Amniotic epithelial cell (primary cell): ENCODE measurements around the gene SH3GLB2.
"Not testable (repeated sequence)": the region's sequence is repeated elsewhere in the genome, so short reads cannot be mapped to it uniquely, and the experiment has no call there.

ENCODE experiments used
- DNase-seq: peaks from one replicate; pipeline ENCODE4 v3.0.0-alpha.2; 2010; ENCODE audit warnings: low read depth

Gene SH3GLB2

DNA sequence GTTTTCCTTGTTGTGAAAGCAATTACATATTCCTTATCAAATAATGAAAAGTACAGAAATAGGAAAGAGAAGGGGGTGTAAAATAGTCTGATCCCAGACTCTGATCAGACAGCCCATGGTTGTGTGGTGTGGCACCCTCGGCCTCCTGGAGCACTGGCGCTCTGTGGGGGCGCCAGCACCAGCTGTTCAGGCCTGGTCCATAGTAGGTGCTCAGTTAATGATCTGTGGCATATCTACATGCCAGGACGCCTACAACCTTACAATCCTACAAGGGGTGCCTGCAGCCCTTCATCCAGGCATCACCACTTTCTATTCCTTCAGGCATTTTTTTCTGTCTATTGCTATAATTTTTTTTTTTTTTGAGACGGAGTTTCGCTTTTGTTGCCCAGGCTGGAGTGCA lies 24.9 kb upstream of the SH3GLB2 start:
- DNase-seq: no peak

DNA sequence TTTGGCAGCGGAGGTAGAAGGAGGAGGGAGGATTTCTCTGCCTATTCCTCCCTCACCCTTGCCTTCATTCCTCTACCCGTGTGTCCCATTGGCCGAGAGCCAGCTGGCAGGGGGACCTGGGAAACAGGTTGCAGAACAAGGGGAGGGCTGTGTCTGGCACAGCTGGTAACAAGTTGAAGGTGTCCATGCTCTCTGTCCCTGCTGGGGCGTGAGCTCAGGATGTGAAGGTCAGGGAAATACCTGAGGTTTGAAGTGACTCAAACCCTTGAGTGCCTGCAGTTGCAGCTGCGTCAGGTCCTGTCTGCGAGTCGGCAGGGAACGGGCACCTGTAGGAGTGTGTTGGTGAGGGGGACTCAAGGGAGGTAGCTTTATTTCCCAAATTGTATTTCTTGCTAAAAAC lies 24.5 kb upstream of the SH3GLB2 start:
- no peak for DNase-seq

DNA sequence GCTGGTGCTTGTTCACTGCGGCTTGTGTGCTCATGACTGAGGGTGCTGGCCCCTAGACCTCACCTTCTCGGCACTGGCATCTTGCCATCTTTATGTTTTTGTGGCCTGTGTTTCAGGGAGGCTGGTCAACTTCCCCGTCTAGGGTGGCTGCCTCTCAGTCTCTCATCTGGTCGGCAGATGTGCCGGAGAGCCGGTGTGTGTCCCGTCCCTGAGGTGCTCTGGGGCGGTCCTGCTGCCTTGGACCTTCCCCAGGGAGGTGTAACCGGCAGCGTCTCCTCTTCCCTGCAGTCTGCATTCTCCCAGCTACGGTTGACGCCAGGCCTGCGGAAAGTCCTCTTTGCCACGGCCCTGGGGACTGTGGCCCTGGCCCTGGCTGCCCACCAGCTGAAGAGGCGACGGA lies 13.9 kb upstream of the SH3GLB2 start:
- DNase-seq: no peak

DNA sequence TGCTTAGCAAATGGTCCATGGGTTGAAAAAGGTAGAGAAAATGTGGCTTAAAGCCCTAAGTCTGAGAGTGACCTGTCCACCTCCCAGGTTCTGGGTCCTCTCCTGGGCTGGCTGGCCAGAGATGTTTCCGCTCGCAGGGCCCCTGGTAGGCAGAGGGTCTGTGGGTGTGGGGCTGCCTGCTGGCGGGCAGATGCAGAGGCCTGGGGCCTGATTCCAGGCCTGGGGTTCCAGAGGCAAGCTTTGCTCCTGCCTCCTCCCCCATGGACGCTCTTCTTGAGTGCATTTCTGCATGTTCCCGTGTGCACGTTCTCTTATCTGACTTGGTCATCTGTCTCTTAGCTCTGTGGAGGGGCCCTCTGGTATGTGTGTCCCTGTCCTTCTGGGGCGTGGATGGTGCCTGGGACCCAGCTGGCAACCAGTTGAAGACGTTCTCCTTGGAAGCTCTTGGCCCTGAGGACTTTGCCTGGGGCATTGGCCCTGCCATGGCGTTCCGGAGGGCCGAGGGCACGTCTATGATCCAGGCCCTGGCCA lies 12.0 kb upstream of the SH3GLB2 start:
- DNase-seq: no peak

DNA sequence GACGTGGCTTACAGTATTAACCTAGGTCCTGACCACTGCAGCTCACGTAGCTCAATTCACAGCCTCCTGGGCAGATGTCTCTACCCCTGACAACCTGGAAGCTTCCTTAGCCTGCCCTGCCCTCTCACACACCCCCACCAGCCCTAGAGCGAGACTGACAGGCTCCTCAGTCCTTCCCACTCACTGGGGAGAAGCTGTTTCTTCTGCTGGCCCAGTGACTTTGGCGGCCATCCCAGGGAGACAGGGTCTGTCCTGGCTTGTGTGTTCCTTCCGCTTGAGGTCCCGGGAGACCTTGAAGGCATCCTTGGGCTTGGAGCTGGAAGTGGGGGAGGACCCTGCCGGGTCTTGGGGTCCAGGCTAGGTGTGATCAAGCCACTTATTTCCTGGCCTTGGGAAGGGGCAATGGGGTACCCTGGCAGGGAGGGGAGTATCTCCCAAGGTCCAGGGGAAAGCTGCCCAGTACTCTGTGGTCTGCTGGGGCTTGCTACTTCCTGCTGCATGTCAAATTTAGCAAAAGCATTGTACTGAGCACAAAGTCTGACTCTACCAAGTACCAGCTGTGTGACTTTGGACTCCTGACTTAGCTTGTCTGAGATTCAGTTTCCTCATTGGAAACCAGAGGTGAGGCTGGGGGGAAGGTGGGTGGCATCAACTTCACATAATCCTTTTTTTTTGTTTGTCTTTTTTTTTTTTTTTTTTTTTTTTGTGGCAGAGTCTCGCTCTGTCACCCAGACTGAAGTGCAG lies 10.2 kb upstream of the SH3GLB2 start:
- no peak for DNase-seq

DNA sequence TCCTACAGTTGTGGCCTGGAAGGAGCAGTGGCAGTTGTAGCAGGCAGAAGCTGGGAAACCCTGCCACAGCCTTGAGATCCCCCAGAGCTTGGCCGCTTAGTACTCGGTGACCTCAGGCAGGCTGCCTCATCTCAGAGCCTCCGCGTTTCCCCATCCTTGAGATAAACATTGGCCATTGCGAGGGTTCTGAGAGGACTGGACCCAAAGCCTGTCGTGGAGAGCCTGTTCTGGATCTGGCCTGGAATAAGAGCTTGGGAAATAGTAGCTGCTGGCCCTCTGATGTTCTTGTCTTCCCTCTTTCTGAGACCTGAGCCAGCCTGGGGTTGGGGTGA lies 9.6 kb upstream of the SH3GLB2 start:
- no peak for DNase-seq

DNA sequence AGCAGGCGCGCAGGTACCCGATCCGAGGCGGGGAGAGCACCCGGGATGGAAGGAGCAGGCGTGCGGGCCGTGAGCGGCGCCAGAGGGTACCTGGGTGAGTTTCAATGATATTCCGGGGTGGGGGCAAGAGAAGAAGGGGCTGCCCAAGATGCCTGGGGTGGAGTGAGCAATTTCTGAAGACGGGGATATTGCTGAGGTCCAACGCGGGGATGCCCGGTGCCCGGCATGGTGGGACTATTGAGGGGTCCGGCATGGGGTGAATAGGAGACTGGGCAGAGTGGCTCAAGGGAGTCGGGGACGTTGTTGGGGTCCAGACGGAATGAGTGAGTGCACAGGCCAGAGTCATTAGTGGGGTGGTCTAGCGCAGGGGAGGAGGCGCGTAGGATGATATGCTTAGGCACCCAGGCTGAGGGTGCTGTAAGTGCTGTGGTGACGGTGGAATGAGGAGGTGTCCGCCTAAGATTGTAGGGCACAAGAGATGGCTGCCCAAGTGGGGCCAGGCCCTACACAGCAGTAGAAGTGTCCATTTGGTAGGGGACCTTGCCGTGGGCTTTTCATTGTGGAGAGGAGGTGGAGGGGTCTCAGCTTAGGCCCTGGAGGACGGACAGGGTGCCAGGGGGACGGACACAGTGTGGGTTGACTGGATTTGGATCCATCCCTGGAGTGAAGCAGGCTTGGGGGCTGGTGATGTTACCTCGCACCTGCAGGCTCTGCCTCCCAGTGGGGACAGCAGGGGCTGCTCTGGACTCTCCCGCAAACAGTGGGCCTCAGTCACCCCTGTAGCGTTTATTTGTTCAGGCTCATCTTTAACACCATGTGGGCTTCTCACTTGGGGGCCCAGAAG lies 9.0 kb upstream of the SH3GLB2 start:
- no peak for DNase-seq

DNA sequence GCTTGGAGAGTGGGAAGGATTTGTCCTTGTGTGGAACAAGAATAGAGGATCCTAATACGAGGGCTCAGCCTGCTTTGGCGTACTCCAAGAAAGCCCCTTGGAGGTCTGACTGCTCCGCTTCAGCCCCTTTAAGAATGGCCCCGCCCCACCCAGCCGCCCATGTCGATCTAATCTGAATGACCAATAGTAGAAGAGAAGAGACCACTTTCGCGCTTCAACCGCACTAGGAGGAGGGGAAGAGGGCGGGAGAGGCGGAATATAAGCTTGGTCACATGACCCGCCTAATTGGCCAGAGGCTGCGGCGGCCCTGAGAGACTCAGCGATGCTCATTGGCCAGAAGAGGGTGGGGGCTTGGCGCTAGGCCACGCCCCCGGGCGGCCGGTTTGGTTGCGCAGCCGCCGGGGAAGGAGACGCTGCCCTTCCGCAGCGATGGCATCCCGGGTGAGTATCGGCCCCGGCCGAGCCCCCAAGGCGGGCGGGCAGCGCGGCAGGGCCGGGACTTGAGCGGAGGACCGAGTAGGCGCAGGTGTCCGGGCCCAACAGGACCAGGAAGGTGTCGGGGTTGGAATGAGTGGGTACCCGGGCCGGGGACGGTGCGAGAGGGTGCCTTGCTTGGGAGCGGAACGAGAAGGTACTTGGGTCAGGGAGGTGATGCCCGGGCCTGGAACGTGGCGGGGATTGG lies 8.3 kb upstream of the SH3GLB2 start, which contains the start of gene MIGA2:
Gene MIGA2, plus strand, starts transcription at position 386 of the 682 bp plus-strand sequence. CDS start 3,969 bp downstream, outside the sequence.
- DNase-seq: peak; percentile 98

DNA sequence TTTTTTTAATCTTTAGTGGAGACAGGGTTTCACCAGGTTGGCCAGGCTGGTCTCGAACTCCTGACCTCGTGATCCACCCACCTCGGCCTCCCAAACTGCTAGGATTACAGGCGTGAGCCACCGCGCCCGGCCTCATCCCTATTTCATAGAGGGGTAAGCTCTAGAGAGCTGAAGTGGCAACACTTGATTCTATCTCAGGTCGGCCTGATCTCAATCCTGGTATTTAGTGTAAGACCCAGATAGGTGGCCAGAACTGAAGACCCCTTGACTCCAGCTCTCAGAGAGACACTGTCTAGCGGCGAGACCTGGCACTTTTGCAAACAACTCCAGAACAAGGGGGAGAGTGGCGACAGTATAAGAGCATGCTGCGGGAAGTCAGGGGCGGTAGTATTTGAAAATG lies 7.7 kb upstream of the SH3GLB2 start:
- not testable (repeated sequence) for DNase-seq

DNA sequence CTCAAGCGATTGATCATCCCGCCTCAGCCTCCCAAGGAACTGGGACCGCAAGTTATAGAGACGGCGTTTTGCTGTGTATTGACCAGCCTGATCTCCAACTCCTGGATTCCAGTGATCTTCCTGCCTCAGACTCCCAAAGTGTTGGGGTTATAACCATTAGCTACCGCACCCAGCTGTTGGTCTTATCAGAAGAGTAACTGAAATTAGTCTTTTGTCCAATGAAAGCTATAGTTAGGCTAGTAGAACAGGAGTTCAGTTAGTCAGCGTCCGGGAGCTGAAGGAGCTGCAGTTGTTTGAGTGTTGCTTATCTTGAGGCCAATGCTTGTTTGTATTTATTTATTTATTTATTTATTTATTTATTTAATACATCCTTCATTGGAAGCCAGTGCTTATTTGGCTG lies 5.1 kb upstream of the SH3GLB2 start:
- DNase-seq: no peak

DNA sequence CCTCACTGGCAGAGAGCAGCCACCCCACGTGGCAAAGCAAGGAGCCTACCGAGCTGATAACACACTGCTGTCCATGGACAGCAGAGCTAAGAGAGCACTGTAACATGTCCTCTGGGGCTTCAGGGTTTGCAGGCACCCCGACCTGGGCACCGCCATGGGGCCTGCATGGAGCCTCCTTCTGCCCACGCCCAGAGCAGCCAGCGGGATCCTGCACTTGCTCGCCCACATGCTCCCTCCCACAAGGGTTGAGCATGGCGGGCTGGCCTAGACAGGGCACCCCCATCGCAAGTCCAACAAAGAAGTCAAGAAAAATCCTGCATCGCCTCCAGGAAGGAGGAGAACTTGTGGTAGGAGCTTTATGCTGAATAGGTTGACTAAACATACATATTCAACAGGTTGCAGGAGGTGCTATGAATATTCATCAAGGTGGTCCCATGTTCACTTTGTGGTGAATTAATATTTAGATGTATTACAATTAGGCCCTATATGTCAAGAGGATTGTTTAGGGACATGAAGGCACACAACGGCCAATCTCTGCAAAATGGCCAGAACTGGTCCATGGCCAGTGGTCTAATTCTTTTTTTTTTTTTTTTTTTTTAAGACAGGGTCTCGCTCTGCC lies 4.5 kb upstream of the SH3GLB2 start:
- no peak for DNase-seq

DNA sequence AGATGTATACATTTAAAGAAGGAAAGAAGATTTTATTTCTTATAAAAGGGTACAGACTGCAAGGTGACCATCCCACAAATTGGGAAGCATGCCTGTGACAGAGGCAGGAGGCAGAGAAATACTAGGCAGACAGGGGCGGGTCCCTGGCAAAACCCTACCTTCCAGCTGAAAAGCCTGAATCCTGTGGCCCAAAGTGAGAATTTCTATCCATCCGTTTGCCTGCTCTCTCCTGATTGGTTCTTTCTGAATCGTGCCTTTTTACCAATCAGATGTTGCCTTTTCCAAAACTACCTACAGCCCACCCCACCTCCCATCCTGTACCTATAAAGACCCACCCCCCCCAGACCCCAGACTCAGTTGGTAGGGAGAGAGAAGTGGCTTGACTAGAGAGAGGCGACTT lies 3.4 kb upstream of the SH3GLB2 start:
- DNase-seq: no peak

DNA sequence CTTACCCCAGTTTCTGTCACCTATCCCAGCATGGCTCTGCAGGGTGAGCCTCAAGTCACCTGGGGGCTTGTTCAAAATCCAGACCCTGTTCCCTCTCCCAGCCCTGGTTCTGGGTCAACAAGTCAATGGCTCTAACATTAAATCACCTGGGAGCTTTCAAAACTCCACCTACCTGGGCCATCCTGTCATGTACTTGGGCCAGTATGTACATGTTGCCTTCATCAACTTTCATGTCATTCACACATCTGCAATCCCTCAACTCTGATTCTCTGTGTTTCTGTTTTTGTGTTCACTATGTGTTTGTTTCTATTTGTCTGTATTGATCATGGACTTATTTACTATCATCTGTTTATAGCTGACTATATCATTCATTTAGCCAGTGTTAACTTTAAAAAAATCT lies 2.1 kb upstream of the SH3GLB2 start:
- DNase-seq: no peak

DNA sequence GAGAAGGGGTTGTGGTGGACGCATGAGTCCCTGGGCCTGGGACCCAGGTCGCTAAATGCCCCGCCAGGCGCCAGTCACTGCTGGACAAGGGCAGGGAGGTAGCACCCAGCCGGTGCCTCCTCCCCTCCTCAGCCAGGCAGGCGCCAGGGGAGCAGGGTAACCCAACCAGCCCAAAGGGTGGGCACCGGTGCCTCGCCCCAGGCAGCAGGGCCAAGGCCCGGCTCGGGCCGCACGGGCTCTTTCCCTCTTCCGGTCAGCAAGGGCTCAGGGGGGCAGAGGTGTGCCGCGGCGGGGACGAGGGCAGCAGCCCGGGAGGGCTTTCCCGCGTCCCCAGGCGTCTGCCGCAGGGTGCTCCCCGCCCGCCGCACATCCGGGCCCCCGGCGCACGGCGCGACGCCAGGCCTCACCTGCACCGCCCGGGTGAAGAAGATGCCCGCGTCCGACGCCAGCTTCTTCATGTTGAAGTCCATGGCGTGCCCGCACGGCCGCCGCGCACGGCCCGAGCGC lies 393 bp downstream of the SH3GLB2 start:
- no peak for DNase-seq

DNA sequence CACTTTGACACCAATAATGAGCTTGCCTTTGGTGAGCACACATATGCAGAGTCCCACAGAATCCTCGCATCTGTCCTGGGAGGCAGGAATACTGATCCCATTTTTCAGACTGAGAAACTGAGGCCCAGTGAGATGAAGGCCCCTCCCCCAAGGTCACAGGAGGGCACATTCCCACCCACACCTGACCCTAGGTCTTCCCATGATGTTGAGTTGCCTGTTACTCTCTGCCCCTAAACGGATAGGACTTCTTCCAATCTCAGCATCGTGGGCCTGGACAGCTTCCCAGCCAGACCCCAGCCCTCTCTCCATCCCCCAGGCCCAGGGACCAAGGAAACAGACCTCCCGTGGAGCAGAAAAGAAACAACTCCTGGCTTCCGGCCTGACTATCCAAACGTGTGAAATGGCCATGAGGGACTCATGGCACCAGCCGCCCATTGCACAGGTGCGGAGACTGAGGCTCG lies 877 bp downstream of the SH3GLB2 start:
- DNase-seq: no peak

DNA sequence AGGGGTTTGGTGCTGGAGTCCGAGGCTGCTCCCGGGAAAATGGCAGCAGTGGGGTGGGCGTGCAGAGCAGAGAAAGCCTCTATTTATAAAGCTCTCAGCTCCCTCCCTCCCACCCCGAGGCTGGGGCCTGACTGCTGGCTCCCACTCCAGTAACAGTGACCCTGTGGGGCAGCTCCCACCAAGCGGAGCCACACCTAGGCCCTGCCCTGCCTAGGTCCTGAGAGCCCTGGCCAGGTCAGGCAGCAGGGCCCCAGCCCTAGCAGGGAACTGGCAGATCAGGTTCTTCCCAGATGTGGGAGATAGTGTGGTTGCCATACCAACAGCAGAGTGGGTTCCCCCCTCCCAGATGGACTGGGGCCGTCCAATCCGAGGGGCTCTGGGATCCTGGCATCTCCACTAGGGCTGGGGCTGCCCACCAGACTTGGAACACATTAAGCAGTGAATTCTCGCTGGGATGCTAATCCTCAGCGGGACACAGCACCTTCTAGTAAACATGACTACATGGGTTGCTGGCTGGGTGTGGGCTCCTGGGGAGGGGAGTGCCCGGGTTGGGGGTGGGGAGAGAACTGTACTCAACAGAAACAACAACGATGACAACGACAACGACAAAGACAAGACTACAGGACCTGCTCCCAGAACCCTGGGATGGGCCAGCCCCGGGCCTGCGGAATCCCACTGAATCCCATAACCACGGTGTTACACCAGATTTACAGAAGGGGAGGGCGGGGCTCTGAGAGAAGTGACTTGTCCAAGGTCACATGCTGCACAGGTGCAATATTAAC lies 1.5 kb downstream of the SH3GLB2 start:
- peak; percentile 27 for DNase-seq

DNA sequence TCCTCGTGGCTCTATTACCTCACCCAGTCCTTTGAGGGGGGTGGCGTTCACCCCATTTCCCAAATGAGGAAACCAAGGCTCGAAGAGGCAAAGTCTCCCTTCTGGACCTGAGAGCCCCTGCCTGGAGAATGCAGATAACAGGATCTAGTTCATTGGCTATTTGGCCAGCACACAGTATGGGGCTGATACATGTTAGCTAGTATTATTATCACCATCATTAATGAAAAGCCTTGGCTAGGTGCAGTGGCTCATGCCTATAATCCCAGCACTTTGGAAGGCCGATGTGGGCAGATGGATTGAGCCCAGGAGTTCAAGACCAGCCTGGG lies 4.3 kb downstream of the SH3GLB2 start:
- DNase-seq: no peak

DNA sequence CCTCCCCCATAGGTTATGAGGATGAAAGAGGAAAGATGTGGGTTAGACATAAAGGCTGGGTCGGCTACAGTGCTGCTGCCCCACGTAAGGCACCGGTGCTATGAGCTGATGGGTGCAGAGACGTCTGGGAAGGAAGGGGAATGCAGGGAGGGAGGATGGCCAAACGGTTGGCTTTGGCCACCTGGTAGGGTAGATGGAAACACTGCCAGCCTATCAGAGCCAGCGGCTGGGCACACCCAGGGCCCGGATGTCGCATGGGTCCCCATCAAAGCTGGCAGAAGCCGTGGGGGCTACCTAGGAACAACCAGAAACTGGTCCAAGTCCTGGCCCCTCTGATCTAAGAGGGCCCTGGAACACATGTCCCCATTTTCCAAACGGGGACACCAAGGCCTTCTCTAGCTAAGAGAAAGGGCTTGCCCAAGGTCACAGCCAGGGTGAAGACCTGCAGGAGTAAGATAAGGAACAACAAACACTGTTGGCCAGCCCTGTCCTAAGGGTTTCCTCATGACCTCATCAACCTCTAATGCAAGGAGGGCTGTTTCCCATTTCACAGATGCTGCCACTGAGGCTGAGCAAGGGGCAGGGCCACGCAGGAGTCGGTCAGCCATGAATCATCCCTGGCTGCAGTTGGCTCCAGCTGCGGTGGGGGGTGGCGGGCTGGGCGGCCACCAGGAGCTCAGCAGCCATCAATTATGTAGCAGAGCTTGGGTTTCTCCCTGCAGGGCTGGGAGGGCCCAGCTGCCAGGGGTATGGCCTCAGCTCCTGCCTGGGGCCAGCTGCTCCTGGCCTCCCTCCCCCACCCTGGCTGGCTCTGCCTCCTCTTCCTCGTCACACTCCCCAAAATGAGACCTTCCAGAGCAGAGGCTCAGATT lies 4.9 kb downstream of the SH3GLB2 start:
- DNase-seq: peak; percentile 78

DNA sequence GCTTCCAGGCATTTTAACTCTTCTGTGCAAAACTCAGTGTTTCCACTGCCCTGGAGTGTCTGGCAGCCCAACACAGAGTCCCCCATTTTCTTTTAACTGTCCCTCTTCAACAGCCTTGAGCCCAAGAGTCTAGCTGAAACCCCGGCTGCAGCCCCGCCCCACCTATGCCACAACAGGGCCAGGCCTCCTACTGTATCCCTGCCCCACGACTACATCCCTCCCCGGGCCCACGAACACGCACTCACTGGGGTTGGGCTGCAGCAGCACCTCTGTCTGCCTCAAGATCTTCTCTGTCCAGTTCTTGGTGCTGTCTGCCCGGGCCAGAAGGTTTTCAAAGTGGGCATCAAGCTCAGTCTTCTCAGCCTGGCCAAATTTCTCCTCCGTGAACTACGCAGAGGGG lies 6.1 kb downstream of the SH3GLB2 start:
- no peak for DNase-seq

DNA sequence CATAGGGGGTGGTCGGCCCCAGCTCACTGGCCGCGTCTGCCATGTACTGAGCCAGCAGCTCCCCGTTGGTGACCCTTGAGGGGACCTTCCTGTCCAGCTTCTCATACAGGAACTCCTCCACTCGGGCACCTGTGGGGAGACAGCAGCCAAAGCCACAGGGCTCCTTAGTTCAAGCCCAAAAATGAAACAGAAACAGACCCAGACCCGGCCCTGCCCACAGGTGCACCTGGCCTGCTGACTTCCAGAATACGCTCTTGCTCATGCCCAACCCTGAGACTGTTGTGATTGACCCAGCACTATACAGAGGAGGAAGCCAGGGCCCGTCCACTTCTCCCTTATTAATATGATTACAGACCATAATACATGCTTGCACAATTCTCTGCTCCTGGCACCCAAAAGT lies 7.0 kb downstream of the SH3GLB2 start:
- no peak for DNase-seq
